Measurements from ENCODE around the gene SPTA1.

GRCh38 chr1:158564608-158565007 lies 121.9 kb downstream of the SPTA1 start:
- TF ChIP-seq CTCF (IDR thresholded peaks at IDR 0.05 in 4 of 5, conservative IDR thresholded peaks at IDR 0.05 in 1 of 5) (no peak), POLR2A (IDR thresholded peaks at IDR 0.05) (no peak)
